ENCODE data around the gene ZNF32.
A peak's percentile ranks its signal among the peaks of the same experiment; 100 is the strongest.

The ZNF32 gene

DNA sequence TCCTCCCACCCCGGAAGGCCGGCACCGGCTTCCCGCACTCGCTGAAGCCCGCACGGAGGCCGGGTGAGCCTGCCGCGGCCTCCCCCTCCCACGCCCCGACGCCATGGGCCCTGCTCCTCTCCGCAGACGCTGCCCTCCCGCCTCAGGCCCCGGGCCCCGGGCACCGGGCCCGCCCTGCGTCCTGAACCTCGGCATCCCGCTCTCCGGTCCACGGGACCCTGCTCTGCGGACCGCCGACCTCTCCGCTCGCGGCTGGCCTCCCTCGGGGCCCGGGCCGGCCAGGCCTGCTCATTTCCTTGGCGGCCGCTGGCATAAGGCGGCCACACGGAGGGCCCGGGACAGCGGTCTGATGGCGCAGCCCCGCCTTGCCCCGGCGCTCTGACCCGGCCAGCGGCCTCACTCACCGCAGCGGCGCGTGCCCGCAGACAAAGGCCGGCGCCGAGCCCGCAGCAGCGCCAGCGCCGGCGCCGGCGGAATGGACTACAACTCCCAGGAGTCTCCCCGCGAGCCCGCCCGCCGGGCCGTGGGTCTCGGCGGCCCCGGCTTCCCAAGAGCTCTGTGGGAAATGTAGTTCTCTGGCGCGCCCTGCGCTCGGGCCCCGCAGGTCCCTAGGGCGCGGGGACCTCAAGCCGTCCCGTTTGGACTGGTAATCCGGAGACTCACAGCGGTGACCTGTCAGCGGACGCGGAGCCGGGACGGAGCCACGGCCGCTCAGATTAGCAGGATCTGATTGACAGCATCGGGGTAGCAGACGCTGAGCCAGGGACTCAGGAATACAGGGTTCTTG, at the start of gene ZNF32:
ZNF32 (minus strand) TSS at position 484 of the 787 bp plus-strand sequence. CDS start 2,748 bp downstream, outside the sequence.
- DNase-seq, result peak; percentile 55

DNA sequence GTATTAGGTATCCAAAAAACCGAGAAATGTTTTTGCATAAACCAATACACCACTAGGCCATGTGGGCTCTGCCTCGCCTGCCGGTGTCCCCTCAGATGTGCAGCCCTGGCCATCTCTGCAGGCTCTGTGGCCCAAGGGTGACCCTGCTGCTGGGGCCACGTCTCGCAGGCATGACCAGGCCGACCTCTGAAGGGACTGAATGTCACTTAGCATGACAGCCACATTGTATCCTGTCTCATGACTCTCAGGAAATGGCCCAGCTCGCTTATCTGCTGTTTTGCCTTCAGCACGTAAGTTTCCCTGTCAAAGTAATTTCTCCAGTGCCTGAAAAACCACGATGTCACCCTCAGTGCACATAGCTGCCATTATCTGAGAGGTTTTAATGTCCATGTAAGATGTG, 49.5 kb upstream of the ZNF32 start:
- no peak for DNase-seq

- no peak for DNase-seq
These were observed 48.3 kb upstream of the ZNF32 start for GRCh38 chr10:43696909-43697483.

GRCh38 chr10:43695730-43696129, 47.0 kb upstream of the ZNF32 start:
- DNase-seq, result no peak

DNA sequence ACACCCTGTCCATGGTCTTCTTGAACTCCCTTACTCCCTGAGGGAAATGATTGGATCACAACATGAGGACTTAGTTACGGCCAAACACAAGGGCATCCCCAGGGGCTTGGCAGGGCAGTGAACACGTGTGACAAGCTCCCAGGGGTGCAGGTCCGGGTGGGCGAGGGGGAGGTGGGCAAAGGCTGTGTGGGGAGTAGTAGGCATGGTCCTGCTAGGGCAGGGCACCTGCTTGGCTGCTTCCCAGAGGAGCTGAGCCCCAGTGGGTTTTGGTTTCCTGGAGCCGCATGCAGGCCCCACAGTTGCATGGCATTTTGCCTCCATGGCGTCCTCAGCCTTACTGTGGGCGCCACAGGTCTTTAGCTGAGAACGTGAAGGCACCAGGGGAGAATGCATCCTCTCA, 46.6 kb upstream of the ZNF32 start:
- no peak for DNase-seq

DNA sequence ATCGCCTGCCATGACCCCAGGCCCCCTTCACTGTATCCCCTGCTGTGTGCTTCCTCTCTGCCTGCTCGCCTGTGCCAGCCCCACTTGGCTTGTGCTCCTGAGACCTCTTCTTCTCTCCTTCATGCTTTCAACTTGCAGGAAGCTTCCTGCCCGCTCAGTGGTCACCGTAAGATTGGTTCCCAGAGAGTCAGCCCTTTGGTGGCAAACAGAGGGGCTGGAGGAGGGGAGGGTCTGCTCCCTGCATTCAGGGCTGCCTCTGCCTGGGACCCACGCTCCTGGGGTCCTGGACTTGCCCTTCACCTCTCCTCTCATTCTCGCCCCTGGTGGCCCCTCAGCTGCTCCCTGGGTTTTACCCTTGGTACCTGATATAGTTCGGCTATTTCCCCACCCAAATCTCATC, 45.8 kb upstream of the ZNF32 start:
- DNase-seq, result no peak

DNA sequence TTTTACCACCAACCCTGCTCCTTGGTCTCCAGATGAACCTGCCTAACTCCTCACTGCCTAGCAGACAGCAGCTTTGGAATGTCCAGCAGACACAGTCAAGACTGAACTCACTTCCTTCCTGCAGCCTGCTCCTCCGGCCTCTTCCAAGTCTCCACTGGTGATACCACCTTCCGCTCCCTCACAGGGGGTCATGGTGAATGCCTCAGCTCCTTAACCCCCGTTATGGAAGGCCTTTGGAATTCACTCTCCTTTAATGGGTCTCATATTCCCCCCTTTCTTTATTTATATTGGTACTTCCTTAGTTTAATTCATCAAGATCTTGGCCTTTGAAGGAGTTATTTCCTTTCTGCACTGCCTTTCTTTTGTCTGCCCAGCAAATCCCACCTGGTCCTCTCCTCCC, 44.9 kb upstream of the ZNF32 start:
- no peak for DNase-seq

DNA sequence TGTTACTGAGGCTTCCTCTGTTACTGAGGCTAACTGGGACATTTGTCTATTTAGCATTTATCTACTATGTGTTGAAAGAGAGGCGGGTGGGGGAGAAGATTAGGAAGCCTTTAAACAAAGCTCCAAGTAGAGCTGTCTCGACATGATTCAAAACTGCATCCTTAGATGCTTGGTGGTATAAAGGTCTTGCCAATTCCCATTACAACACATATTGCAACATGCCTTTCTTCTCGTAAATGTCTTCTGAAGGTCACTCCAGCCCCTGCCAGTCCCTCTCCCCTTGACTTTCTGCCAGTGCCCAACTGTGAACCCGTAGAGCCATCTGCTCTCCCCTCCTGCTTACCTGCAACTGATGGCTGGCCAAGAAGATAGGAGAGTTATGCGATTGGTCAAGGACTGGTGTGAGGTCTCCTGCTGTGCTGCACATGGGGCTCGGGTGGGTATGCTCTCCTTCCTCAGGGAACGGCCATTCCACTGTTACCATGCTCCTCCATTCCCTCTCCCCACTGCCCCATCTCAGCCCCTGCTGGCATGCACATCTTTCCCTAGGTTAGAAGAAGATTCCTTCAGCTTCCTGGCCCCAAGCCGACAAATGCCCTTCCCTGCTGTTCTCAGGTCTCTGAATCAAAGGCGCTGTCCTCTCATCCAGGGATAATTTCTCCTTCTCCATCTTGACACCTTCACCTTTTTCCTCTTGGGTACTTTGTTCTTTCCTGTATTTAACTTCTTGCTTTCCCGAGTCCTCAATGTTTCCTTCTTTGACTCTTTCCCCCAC, 43.6 kb upstream of the ZNF32 start:
- DNase-seq, result no peak

- DNase-seq, result no peak
These were observed 42.8 kb upstream of the ZNF32 start for GRCh38 chr10:43691485-43691884.

DNA sequence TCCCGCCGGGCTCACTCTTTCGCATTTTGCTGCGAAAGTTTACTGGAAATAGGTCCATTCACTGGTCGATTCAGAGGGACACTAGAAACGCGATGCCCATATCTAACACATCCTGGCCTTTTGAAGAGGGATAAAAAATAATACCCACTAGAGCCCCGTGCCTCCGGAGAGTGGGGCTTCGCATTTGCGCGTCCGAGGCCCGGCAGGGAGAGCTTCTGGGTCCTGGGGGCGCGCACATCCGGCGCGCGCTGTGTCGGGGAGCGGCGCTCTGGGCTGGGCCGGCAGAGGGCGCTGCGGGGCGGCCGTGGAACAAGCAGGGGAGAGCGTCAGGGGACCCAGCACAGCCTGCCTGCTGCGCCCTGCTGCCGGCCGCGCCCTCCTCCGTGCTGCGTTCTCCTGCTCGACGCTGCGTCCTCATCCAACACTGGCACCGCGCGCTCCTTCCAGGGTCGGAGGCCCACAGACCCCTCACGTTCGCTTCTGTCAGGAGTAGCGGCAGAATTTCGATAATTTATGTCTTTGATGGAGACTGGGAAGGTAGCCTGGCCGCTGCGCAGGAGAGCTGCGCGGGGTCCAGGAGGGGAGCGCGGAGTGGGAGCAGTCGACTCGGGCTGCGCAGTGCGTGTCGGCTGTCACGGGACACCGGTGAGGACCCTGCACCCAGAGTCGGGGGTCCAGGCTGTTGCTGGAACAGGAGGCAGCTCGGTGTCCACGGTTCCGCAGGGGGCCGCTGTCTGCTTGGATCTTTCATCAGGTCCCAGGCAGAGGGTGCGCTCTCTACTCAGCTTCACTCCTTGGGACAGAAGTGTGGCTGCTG, 41.5 kb upstream of the ZNF32 start:
- DNase-seq, result no peak

- no peak for DNase-seq
These were observed 40.9 kb upstream of the ZNF32 start for GRCh38 chr10:43689618-43689954.

DNA sequence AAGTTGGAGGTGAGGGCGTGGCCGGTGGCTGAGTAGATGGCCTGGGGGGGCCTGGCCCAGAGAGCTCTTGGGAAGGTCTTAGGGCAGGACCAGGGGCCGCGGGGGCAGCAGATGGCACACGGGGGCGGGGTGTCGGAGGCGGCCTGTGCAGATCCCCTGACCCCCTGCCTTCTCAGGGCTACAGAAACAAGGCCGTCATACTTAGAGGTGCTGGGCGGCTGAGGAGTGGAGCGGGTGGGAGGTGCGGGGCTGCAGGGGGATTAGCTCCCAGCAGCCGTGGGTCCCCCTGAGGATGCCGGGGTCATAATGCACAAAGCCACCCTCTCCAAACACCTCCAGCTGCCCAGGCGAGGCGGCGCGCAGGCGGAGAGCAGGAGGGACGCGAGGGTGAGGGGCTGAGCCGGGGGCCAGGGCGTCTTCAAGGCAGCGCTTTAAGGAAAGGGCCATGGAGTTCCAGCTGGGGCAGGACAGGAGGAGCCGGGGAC, 40.4 kb upstream of the ZNF32 start:
- DNase-seq, result no peak

- no peak for DNase-seq
These were observed 39.7 kb upstream of the ZNF32 start for GRCh38 chr10:43688348-43688892.

DNA sequence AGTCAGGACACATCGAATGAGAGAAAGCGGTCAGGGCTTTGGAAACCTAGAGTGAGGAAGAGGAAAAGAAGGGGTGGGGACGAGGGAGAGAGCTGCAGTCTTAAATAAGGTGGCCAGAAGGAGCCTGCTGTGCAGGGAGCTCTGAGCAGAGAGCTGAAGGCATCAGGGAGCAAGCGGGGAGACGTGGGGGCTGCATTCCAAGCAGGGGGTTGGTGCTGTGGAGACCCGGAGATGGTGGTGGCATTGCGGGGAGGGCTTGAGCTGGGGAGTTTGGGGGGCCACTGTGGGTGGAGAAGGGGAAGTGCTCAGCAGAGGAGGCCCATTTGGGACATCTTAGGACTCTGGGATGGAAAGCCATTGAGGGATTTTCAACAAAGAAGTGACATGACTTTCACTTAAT, 38.7 kb upstream of the ZNF32 start:
- no peak for DNase-seq

- no peak for DNase-seq
These were observed 37.7 kb upstream of the ZNF32 start for GRCh38 chr10:43686414-43686813.

GRCh38 chr10:43685744-43686143, 37.1 kb upstream of the ZNF32 start:
- no peak for DNase-seq

DNA sequence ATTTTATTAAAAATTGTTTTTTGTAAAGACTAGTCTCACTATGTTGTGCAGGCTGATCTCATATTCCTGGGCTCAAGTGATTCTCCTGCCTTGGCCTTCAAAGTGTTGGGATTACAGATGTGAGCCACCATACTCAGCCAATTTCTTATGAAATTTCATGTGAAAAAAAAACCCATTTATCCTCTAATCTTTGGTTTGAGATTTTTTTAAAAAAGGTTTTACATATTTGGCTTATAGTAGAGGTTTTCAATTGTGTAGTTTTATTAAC, 35.5 kb upstream of the ZNF32 start:
- DNase-seq, result no peak

DNA sequence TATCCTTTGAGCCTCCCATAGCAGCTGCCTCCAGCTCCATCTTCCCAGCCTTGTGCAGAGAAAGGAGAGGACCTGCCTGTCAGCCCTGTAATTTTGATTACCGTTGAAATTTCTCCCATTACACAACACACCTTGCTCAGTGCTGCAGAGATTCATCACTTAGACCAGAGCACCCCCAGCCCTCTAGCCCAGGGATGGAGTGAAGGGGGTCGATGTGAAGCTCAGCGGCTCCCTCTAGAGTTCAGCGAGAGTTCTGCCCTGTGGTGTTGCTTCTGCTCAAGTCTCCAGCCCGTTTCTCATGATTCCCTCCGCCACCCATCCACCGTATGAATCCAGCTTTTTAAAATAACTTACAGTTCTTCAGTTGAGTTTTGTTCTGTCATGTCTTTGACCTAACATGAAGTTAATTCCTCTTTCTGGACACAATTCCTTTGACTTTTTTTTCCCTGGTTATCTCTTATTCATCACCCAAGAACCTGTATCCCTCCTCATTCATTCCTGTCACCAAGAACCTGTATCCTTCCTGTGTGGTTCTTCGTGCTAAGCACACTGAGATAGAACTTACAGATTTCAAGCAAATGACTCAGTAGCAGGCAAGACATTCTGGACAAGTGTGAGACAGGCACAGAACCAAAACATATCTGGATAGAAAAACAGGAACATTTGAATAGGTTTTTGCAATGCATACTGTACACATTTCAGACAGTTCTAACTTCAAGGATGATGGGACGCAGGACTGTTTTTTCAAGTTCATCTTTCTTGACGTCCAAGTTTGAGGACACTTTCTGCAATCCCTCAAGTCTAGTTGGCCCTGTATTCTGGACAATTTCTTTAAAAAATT, 35.0 kb upstream of the ZNF32 start:
- DNase-seq, result no peak

DNA sequence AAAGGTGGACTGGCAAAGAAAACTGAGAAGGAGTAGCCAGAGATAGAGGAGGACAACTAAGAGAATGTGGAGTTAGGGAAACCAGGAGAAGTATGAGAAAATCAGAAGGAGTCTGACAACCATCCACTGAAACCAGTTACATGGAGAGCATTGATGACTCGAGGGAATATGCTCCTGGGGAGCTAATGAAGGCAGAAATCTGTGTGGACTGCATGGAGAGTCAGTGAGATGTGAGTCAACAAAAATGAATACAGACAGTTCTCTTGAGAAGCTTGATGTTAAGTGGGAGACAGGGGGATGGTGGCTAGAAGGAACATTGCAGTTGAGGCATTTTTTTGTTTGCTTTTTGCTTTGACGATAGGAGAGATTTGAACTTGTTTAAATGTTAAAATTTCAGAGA, 34.3 kb upstream of the ZNF32 start:
- DNase-seq, result no peak

- DNase-seq, result no peak
These were observed 33.0 kb upstream of the ZNF32 start for GRCh38 chr10:43681721-43682120.

DNA sequence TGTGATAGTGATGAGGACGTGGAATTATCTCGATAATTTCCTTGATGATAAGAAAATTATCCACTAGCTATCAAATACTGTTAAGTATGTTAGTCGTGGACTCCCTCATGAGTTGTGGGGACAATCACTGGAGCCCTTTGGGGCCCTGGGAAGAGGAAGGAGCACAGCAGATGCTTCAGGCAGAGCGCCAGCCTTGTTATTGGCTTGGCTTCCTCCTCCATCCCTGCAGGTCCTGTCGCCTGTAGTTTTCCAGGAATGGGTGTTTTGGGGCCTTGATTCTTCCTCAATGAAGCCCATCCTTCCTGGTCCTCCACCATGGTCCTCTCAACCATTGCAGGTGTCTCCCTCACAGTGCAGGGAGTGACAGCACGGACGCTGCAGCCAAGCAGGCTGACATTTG, 32.5 kb upstream of the ZNF32 start:
- DNase-seq, result no peak

- DNase-seq, result no peak
These were observed 31.4 kb upstream of the ZNF32 start for GRCh38 chr10:43680035-43680434.

Measured in SHP77 treated with DMSO at 0.1 percent for 48 hours (cell line).